NB4 (cell line): ENCODE data around the gene OPA1.

ENCODE experiments used
- DNase-seq: peaks from one replicate; pipeline ENCODE4 v3.0.0; 2010; ENCODE audit warnings: low read depth
- H3K4me3 ChIP-seq: one replicate; pipeline ENCODE4 v1.5.1; 2011; ENCODE audit warnings: mild to moderate bottlenecking, low read depth, low read length, moderate library complexity
- CTCF ChIP-seq: IDR thresholded peaks from one replicate; pipeline ENCODE4 v1.5.1; 2012; ENCODE audit warnings: low read depth, low read length
- MAX ChIP-seq: IDR thresholded peaks from 2 replicates; pipeline ENCODE4 v1.6.1; 2011; ENCODE audit warnings: low read depth, low read length
- MYC ChIP-seq: IDR thresholded peaks from 2 replicates; pipeline ENCODE4 v1.6.1; 2011; ENCODE audit warnings: low read depth, low read length
- POLR2A ChIP-seq: IDR thresholded peaks from 2 replicates; pipeline ENCODE4 v1.6.1; 2011; ENCODE audit warnings: mild to moderate bottlenecking; ENCODE audit not compliant: insufficient read length; ENCODE audit errors: extremely low read depth

Gene OPA1

GRCh38 chr3:193711166-193711485, 118.1 kb downstream of the OPA1 start:
- no peak overlapping the region for H3K4me3 ChIP-seq
- no peak for DNase-seq
- TF ChIP-seq POLR2A, result no peak
- TF ChIP-seq MYC, result no peak
- no peak for TF ChIP-seq CTCF
- TF ChIP-seq MAX, result no peak

- DNase-seq, result no peak
- no peak for TF ChIP-seq MYC
- TF ChIP-seq MAX, result no peak
- no peak for TF ChIP-seq CTCF
- TF ChIP-seq POLR2A, result no peak
- no peak overlapping the region for H3K4me3 ChIP-seq
Observed at GRCh38 chr3:193711523-193711963, 118.5 kb downstream of the OPA1 start.

GRCh38 chr3:193711964-193712598, 119.1 kb downstream of the OPA1 start:
- TF ChIP-seq MAX (no peak), MYC (no peak), POLR2A (no peak), CTCF (no peak)
- no peak overlapping the region for H3K4me3 ChIP-seq
- no peak for DNase-seq

- no peak for DNase-seq
- no peak overlapping the region for H3K4me3 ChIP-seq
- TF ChIP-seq CTCF (no peak), POLR2A (no peak), MYC (no peak), MAX (no peak)
Observed at GRCh38 chr3:193712938-193713337, 119.9 kb downstream of the OPA1 start.

- TF ChIP-seq MAX (no peak), CTCF (no peak), POLR2A (no peak), MYC (no peak)
- no peak overlapping the region for H3K4me3 ChIP-seq
- DNase-seq, result no peak
Observed at GRCh38 chr3:193714523-193715137, 121.6 kb downstream of the OPA1 start.

- no peak for TF ChIP-seq MYC
- no peak for TF ChIP-seq MAX
- TF ChIP-seq POLR2A, result no peak
- no peak for TF ChIP-seq CTCF
- no peak overlapping the region for H3K4me3 ChIP-seq
- DNase-seq, result peak; percentile 15
Observed at GRCh38 chr3:193716150-193716549, 123.1 kb downstream of the OPA1 start.
